ENCODE data around the gene ATXN7. TPM values are rescaled to one million over a fixed set of nuclear protein-coding genes. Genes with fewer than 3 reads are reported as not detected.
A peak's percentile ranks its signal among the peaks of the same experiment; 100 is the strongest.

ATXN7 gene
- total and polyA plus RNA-seq, 2 donors (not counting 1 experiment from before 2014, with no cell fraction given) = 6.3 to 11.1 TPM

- Histone ChIP-seq H3K27ac (ENCODE audit: insufficient read depth, low read length) (peak overlapping the region; percentile 82), H3K9ac (ENCODE audit: insufficient read depth, low read length) (peak overlapping the region; percentile 87), H3K4me3 (replicated peaks in 1 of 4; ENCODE audit: control extremely low read depth in 1 of 4, insufficient read depth in 1 of 4, low read depth in 3 of 4, low read length in 4 of 4) (peak overlapping the region; percentile 79 to 88 (median 87)), H3K9me3 (ENCODE audit: control insufficient read depth, insufficient read depth, low read depth, low read length) (no peaks in the 10 kb centered on the region), H2AFZ (ENCODE audit: low read length) (peak overlapping the region; percentile 74), H3K79me2 (ENCODE audit: control insufficient read depth, insufficient read depth, low read length) (peaks cover 50% of the 10 kb centered on the region), H3K27me3 (ENCODE audit: control insufficient read depth, insufficient read depth, low read length) (no peaks in the 10 kb centered on the region), H3K4me2 (ENCODE audit: extremely low read depth, insufficient read depth, low read length) (peak overlapping the region; percentile 93), H3K4me1 (ENCODE audit: control insufficient read depth, extremely low read depth, insufficient read depth, low read length) (no peaks in the 10 kb centered on the region), H3K36me3 (ENCODE audit: control insufficient read depth, insufficient read depth, low read length) (no peaks in the 10 kb centered on the region), H4K20me1 (ENCODE audit: control insufficient read depth, extremely low read depth, insufficient read depth, low read length) (no peaks in the 10 kb centered on the region)
- TF ChIP-seq CTCF (conservative IDR thresholded peaks at IDR 0.05 in 1 of 2, IDR thresholded peaks at IDR 0.05 in 1 of 2; ENCODE audit: low read depth in 1 of 2, low read length in 2 of 2) (no peak), EZH2 (IDR thresholded peaks at IDR 0.05; ENCODE audit: low read length, missing control alignments) (no peak)
- no peak for DNase-seq (ENCODE audit: low read depth in 2 of 2)
Observed at GRCh38 chr3:63864008-63864964, 619 bp downstream of the ATXN7 start.

GRCh38 chr3:63864965-63865327 lies 1.3 kb downstream of the ATXN7 start:
- H3K4me2 ChIP-seq (ENCODE audit: extremely low read depth, insufficient read depth, low read length) = peak overlapping the region; percentile 93
- no peaks in the 10 kb centered on the region for H3K36me3 ChIP-seq (ENCODE audit: control insufficient read depth, insufficient read depth, low read length)
- H3K79me2 ChIP-seq (ENCODE audit: control insufficient read depth, insufficient read depth, low read length) = peaks cover 48% of the 10 kb centered on the region
- peak overlapping the region; percentile 79 to 88 (median 87) for H3K4me3 ChIP-seq (replicated peaks in 1 of 4; ENCODE audit: control extremely low read depth in 1 of 4, insufficient read depth in 1 of 4, low read depth in 3 of 4, low read length in 4 of 4)
- H2AFZ ChIP-seq (ENCODE audit: low read length) = peak overlapping the region; percentile 74
- TF ChIP-seq EZH2 (IDR thresholded peaks at IDR 0.05; ENCODE audit: low read length, missing control alignments) (no peak), CTCF (conservative IDR thresholded peaks at IDR 0.05 in 1 of 2, IDR thresholded peaks at IDR 0.05 in 1 of 2; ENCODE audit: low read depth in 1 of 2, low read length in 2 of 2) (no peak)
- H4K20me1 ChIP-seq (ENCODE audit: control insufficient read depth, extremely low read depth, insufficient read depth, low read length) = no peaks in the 10 kb centered on the region
- no peaks in the 10 kb centered on the region for H3K27me3 ChIP-seq (ENCODE audit: control insufficient read depth, insufficient read depth, low read length)
- peak overlapping the region; percentile 87 for H3K9ac ChIP-seq (ENCODE audit: insufficient read depth, low read length)
- no peaks in the 10 kb centered on the region for H3K4me1 ChIP-seq (ENCODE audit: control insufficient read depth, extremely low read depth, insufficient read depth, low read length)
- H3K9me3 ChIP-seq (ENCODE audit: control insufficient read depth, insufficient read depth, low read depth, low read length) = no peaks in the 10 kb centered on the region
- DNase-seq (ENCODE audit: low read depth in 2 of 2) = no peak
- H3K27ac ChIP-seq (ENCODE audit: insufficient read depth, low read length) = peak overlapping the region; percentile 82

- Histone ChIP-seq H3K9ac (ENCODE audit: insufficient read depth, low read length) (no peak overlapping the region), H3K27me3 (ENCODE audit: control insufficient read depth, insufficient read depth, low read length) (no peaks in the 10 kb centered on the region), H3K4me1 (ENCODE audit: control insufficient read depth, extremely low read depth, insufficient read depth, low read length) (peaks cover under 1% of the 10 kb centered on the region), H3K27ac (ENCODE audit: insufficient read depth, low read length) (no peak overlapping the region), H3K4me3 (replicated peaks in 1 of 4; ENCODE audit: control extremely low read depth in 1 of 4, insufficient read depth in 1 of 4, low read depth in 3 of 4, low read length in 4 of 4) (no peak overlapping the region), H3K9me3 (ENCODE audit: control insufficient read depth, insufficient read depth, low read depth, low read length) (no peaks in the 10 kb centered on the region), H3K79me2 (ENCODE audit: control insufficient read depth, insufficient read depth, low read length) (peaks cover 38% of the 10 kb centered on the region), H3K36me3 (ENCODE audit: control insufficient read depth, insufficient read depth, low read length) (no peaks in the 10 kb centered on the region), H3K4me2 (ENCODE audit: extremely low read depth, insufficient read depth, low read length) (no peak overlapping the region), H2AFZ (ENCODE audit: low read length) (no peak overlapping the region), H4K20me1 (ENCODE audit: control insufficient read depth, extremely low read depth, insufficient read depth, low read length) (no peaks in the 10 kb centered on the region)
- DNase-seq (ENCODE audit: low read depth in 2 of 2) = no peak
- TF ChIP-seq CTCF (conservative IDR thresholded peaks at IDR 0.05 in 1 of 2, IDR thresholded peaks at IDR 0.05 in 1 of 2; ENCODE audit: low read depth in 1 of 2, low read length in 2 of 2) = no peak
- TF ChIP-seq EZH2 (IDR thresholded peaks at IDR 0.05; ENCODE audit: low read length, missing control alignments) = no peak
Observed at GRCh38 chr3:63867225-63867624, 3.6 kb downstream of the ATXN7 start.

Data from fibroblast of lung (primary cell).